Stimulated activated CD8-positive, alpha-beta memory T cell treated with anti-CD3 and anti-CD28 coated beads, Interleukin-4, amount 100 ng/mL, for 48 hours (primary cell): Measurements from ENCODE around the gene CSHL1.
"Not testable (repeated sequence)": the region's sequence is repeated elsewhere in the genome, so short reads cannot be mapped to it uniquely, and the experiment has no call there.

Source experiments
- DNase-seq: peaks from one replicate; pipeline ENCODE4 v3.0.0-alpha.2; 2020

Gene CSHL1

GRCh38 chr17:63939884-63940283, 28.8 kb upstream of the CSHL1 start:
- no peak for DNase-seq

- DNase-seq = no peak
Observed at GRCh38 chr17:63939401-63939800, 28.3 kb upstream of the CSHL1 start.

- no peak for DNase-seq
Observed at GRCh38 chr17:63937920-63938319, 26.9 kb upstream of the CSHL1 start.

GRCh38 chr17:63937319-63937718, 26.3 kb upstream of the CSHL1 start:
- no peak for DNase-seq

GRCh38 chr17:63934183-63935112, 23.4 kb upstream of the CSHL1 start:
- no peak for DNase-seq

GRCh38 chr17:63933598-63933997, 22.5 kb upstream of the CSHL1 start:
- no peak for DNase-seq

GRCh38 chr17:63932721-63933120, 21.7 kb upstream of the CSHL1 start:
- no peak for DNase-seq

GRCh38 chr17:63931981-63932561, 21.0 kb upstream of the CSHL1 start, which contains the start of gene CD79B:
CD79B (minus strand) TSS chr17:63932331; CDS start chr17:63932261, 70 bp downstream.
- DNase-seq = peak; percentile 53

GRCh38 chr17:63930951-63931575, 20.0 kb upstream of the CSHL1 start:
- peak; percentile 75 for DNase-seq

- DNase-seq = no peak
Observed at GRCh38 chr17:63929860-63930766, 19.1 kb upstream of the CSHL1 start.

- no peak for DNase-seq
Observed at GRCh38 chr17:63928966-63929695, 18.1 kb upstream of the CSHL1 start.

GRCh38 chr17:63928172-63928666, 17.2 kb upstream of the CSHL1 start:
- no peak for DNase-seq

GRCh38 chr17:63927464-63928171, 16.6 kb upstream of the CSHL1 start:
- DNase-seq = no peak

GRCh38 chr17:63926164-63926563, 15.1 kb upstream of the CSHL1 start:
- DNase-seq = no peak

- no peak for DNase-seq
Observed at GRCh38 chr17:63925615-63926014, 14.6 kb upstream of the CSHL1 start.

GRCh38 chr17:63922402-63922801, 11.3 kb upstream of the CSHL1 start:
- not testable (repeated sequence) for DNase-seq

GRCh38 chr17:63920779-63921178, 9.7 kb upstream of the CSHL1 start:
- DNase-seq = not testable (repeated sequence)

- DNase-seq = not testable (repeated sequence)
Observed at GRCh38 chr17:63920050-63920449, 9.0 kb upstream of the CSHL1 start.

- peak; percentile 81 for DNase-seq
Observed at GRCh38 chr17:63919311-63919723, 8.3 kb upstream of the CSHL1 start.

- not testable (repeated sequence) for DNase-seq
Observed at GRCh38 chr17:63918789-63919305, 7.8 kb upstream of the CSHL1 start, which contains the start of gene GH1. GH1 (minus strand) TSS chr17:63918839; CDS start chr17:63918776, 63 bp downstream.

- no peak for DNase-seq
Observed at GRCh38 chr17:63918305-63918704, 7.2 kb upstream of the CSHL1 start.
